Measurements from ENCODE around the gene DMBT1.

Gene DMBT1

DNA sequence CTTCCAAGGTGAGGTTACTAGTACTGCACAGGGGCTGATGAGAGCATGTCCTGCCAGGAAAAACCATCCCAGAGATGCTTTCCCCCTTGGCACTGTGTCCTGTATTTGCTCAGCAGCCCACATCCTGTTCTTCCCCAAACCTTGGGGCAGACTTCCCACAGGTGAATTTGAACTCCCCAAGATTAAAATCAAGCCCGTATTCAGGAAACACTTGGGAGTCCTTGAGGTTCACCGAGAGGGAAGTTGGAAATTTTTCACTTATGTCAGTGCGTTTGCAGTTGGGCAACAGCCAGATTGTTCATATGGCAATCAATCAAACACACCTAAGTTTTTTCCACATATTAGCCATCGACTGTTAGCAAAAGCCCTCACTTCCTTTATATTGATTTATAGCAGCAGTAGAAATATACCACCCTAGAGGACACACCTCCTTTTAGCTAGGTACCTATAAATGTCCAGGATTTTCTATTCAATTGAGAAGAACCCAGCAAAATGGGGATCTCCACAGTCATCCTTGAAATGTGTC, at the start of gene DMBT1:
Gene DMBT1 (plus strand): TSS at position 476 of the 526 bp plus-strand sequence. CDS start 17 bp downstream, at position 493.
- DNase-seq (ENCODE audit: low read depth) = no peak

DNA sequence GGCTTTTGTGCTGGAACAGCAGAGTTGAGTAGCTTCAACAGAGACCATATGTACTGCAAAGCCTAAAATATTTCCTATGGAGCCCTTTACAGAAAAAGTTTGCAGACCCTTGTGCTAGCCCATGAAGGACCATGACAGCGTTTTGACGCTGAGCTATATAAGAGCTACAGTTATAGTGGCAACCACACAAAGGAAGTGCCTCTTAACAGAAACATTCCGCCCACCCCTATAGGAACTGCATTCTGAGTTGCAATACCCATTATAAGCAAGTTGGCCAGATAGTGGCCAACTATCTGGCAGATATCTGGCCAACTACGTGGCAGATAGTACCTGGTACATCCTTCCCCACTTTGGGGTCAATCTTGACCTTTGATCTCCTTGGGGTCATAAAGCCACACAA, 47.5 kb upstream of the DMBT1 start:
- DNase-seq (ENCODE audit: low read depth) = no peak

DNA sequence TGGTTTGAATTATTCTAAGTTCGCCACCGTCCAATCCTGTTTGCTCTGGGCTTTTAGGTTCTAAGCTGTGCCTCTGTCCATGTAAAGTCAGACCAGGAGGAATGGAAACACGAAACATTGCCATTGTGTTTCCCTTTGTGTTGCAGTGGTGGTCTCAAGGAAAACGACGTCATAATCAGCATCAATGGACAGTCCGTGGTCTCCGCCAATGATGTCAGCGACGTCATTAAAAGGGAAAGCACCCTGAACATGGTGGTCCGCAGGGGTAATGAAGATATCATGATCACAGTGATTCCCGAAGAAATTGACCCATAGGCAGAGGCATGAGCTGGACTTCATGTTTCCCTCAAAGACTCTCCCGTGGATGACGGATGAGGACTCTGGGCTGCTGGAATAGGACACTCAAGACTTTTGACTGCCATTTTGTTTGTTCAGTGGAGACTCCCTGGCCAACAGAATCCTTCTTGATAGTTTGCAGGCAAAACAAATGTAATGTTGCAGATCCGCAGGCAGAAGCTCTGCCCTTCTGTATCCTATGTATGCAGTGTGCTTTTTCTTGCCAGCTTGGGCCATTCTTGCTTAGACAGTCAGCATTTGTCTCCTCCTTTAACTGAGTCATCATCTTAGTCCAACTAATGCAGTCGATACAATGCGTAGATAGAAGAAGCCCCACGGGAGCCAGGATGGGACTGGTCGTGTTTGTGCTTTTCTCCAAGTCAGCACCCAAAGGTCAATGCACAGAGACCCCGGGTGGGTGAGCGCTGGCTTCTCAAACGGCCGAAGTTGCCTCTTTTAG, 46.3 kb upstream of the DMBT1 start:
- no peak for DNase-seq (ENCODE audit: low read depth)

DNA sequence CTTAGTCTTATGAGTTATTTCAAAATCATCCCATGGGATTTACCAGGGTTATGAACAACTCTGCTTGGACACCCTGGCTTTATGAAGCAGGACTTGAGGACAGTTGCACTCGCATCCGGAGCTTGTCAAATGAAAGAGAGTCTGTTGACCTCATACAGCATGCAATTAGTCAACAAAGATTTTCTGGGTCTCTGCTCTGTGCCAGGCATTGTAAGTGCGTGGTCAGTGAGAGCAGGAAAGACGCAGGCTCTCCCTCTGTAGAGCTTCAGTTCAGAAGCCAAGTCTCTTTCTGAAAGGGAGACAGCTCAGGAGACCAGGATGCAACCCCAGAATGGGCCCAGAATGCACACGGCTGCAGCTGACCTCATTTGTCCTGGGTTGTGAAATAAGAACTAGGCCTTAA, 45.5 kb upstream of the DMBT1 start:
- no peak for DNase-seq (ENCODE audit: low read depth)

DNA sequence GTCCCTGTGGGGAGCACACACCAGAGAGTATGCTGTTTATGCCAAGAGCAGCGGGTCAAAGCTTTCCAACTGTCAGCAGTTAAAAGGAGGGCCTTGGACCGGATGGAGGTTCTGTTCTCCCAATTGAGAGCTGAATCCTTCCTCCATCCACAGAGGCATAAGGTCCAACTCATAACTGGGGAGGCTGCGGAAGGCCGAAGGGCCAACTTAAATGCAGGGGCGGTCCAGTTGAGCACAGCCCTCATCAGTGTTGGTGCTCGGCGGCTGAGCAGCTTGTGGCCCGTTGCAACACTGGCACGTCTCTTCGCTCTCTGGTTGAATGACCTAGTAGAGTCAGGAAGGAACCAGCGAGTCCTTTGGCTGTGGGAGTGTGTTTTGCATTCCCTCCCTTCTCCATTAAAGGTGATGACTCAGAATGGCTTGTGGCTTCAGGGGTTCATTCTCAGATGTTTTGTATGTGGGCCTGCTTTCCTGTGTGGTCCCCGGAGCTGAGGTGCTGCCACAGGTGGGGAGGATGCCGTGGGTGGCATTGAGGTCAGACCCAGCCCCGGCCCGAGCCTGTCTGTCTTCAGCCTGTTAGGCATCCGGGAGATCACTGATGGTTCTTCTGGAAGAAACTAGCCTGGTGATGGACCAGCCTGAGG, 44.8 kb upstream of the DMBT1 start:
- no peak for DNase-seq (ENCODE audit: low read depth)

DNA sequence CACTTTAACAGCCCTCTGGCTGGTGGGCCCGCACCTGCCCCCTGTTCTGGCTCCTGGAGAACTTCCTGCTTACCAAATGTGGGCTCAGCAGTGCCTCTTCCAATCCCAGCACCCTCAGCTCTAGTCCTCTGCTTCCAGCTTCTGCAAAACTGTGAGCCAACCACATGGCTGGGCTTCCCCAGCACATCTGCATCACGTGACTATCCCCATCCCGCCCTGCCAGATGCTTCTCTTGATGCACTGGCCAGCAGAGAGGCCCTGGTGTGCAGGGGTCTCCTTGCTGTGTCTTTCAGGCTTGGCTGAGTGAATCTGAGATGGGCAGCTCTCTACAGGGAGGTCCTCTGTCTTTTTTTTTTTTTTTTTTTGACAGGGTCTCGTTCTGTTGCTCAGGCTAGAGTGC, 43.8 kb upstream of the DMBT1 start:
- no peak for DNase-seq (ENCODE audit: low read depth)

- no peak for DNase-seq (ENCODE audit: low read depth)
Measured at GRCh38 chr10:122519144-122519543, 41.4 kb upstream of the DMBT1 start.

- DNase-seq (ENCODE audit: low read depth) = no peak
Measured at GRCh38 chr10:122519873-122520272, 40.7 kb upstream of the DMBT1 start.

GRCh38 chr10:122521011-122521410, 39.5 kb upstream of the DMBT1 start:
- DNase-seq (ENCODE audit: low read depth) = no peak

DNA sequence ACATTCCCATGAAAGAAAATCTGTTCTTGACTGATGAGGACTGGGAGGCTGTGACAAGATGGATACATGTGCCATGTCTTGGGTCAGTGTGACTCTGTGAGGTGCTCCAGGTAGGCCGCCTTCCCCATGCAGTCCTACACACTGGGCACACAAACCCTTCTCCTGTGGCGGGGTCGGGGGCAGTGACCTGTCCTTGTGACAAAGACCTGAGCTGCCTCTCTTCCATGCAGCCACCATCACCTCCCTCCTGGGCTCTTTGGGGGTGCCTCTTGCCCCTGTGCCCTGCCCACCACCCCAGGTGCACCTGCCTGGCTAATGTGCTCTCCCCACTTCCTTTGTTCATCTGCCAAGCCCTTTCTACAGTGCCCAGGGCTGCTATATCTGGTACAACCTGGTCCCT, 35.7 kb upstream of the DMBT1 start:
- no peak for DNase-seq (ENCODE audit: low read depth)

DNA sequence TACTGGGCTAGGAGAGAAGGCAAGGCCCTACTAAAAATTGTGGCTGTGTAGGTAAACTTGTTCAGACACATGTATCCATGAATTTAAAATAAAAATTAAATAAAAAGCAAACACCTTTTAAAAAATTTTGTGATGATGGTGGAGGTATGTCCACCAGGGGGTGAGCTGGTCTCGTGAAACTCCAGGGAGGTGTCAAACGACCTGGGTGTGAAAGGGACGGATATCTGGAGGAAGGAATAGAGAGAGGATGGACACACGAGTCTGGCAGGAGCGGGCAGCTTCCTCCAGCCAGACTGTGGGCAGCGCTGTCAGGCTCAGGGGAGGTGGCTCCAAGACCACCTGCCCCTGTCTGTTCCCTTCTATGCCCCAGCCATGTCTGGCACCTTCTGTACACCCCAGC, 34.8 kb upstream of the DMBT1 start:
- no peak for DNase-seq (ENCODE audit: low read depth)

DNA sequence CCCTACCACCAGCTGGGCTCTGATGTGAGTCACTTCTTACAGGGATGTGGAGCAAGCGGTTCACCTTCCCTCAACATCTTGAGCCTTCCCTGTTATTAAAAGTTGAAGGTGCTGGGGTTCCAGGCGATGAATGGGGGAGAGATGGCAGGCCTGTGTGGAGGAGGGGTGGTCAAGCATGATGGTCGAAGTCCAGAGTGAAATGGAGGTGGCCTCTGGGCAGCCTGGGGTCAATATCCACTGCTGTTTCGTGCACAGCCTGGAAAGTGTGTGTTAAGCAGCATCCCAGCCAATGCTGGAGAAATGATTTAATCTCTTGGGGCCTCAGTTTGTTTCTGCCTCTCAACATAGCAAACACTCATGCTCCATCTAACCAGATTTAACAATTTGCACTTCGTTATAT, 33.7 kb upstream of the DMBT1 start:
- no peak for DNase-seq (ENCODE audit: low read depth)

DNA sequence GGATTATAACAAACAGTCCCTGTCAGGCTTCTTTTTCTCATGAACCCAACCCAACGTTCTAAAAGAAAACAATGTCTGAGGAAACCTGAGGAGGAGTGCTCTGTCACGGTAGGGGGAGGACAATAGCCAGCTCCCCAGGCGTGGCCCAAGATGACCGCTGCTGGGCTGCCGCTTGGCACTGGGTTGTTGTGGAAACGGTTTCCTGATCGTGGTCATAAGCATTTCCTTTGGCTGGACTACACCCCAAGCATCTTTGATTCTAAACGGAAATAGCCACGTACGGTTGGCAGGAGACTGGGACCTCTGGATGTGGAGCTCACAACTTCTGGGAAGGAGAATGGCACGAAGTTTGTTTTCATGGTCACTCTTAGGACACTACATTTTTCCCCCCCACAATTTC, 30.4 kb upstream of the DMBT1 start:
- DNase-seq (ENCODE audit: low read depth) = peak; percentile 57

- no peak for DNase-seq (ENCODE audit: low read depth)
Measured at GRCh38 chr10:122531261-122531660, 29.3 kb upstream of the DMBT1 start.

DNA sequence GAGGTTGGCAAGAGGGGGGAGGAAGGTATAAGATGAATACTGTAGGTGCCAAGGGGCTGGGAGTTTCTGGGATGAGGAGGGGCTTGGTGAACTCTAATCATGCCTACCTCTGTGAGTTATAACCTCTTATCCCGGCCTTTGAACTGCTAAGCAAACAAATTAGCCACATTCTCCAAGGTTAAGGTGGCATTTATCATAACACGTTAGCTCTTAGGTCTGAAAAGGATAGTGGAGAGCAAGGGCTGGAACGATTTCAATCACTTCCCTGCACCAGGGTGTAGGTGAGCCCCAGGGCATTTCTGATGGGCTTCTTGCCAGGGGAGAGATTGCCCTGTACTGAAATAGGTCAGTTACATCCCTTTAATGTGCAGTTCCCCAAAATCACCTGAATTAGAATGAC, 28.6 kb upstream of the DMBT1 start:
- no peak for DNase-seq (ENCODE audit: low read depth)

GRCh38 chr10:122532601-122533296, 27.8 kb upstream of the DMBT1 start:
- DNase-seq (ENCODE audit: low read depth) = no peak

GRCh38 chr10:122537545-122537944, 23.0 kb upstream of the DMBT1 start:
- no peak for DNase-seq (ENCODE audit: low read depth)

GRCh38 chr10:122541541-122542002, 19.0 kb upstream of the DMBT1 start:
- DNase-seq (ENCODE audit: low read depth) = no peak

- no peak for DNase-seq (ENCODE audit: low read depth)
Measured at GRCh38 chr10:122543676-122544445, 16.7 kb upstream of the DMBT1 start.

GRCh38 chr10:122544493-122544892, 16.1 kb upstream of the DMBT1 start:
- no peak for DNase-seq (ENCODE audit: low read depth)

DNA sequence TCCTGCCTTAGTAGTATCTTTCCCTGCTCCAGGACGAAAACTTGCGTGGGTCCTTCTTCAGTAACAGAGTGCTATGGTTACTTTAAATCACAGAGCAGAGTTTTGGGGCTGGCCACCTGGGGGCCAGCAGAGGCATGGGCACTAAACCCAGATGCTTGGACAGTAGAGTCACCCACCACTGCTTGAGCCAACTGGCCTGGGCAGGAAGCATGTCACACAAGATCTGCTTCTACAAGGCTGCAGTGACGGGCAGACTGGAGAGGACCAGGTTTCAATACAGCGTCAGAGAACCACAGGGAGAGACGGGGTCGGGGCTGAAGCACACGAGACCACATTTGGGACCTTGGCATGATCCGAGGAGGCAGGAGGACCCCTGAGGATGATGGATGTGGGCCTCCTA, 14.3 kb upstream of the DMBT1 start:
- no peak for DNase-seq (ENCODE audit: low read depth)

Measured in stromal cell of bone marrow (primary cell).